ENCODE data around the gene SFI1.

GRCh38 chr22:31604746-31605705 is 108.7 kb downstream of the SFI1 start:
- TF ChIP-seq CTCF (IDR thresholded peaks at IDR 0.05) (no peak), POLR2A (IDR thresholded peaks at IDR 0.05) (no peak), EP300 (IDR thresholded peaks at IDR 0.05; ENCODE audit: low read depth) (no peak), POLR2AphosphoS5 (IDR thresholded peaks at IDR 0.05) (no peak)

Data from transverse colon (tissue), 4 donors.